GM18508 (cell line): Measurements from ENCODE around the gene ZNF132.
"Not testable (repeated sequence)": the region's sequence is repeated elsewhere in the genome, so short reads cannot be mapped to it uniquely, and the experiment has no call there.

Experiments used
- ATAC-seq: cut with Tn5 transposase; IDR thresholded peaks from one replicate; pipeline ENCODE4 v1.9.1; 2021; ENCODE audit warnings: moderate number of reproducible peaks; ENCODE audit not compliant: insufficient read depth, unreplicated experiment

ZNF132 gene

GRCh38 chr19:58439576-58440554 is at the start of gene ZNF132:
Gene ZNF132, minus strand, starts transcription at chr19:58440153. Its CDS starts 332 bp downstream, at chr19:58439821.
- peak; percentile 97 for ATAC-seq

- ATAC-seq = not testable (repeated sequence)
Measured at GRCh38 chr19:58484349-58484748, 44.4 kb upstream of the ZNF132 start.

- no peak for ATAC-seq
Measured at GRCh38 chr19:58483776-58484175, 43.8 kb upstream of the ZNF132 start.

- ATAC-seq = no peak
Measured at GRCh38 chr19:58482372-58482771, 42.4 kb upstream of the ZNF132 start.

GRCh38 chr19:58480831-58481230 is 40.9 kb upstream of the ZNF132 start:
- ATAC-seq = no peak

- ATAC-seq = no peak
Measured at GRCh38 chr19:58480481-58480830, 40.5 kb upstream of the ZNF132 start.

GRCh38 chr19:58479736-58480480 is 40.0 kb upstream of the ZNF132 start:
- no peak for ATAC-seq

GRCh38 chr19:58479303-58479702 is 39.4 kb upstream of the ZNF132 start:
- ATAC-seq = no peak

- no peak for ATAC-seq
Measured at GRCh38 chr19:58477871-58478270, 37.9 kb upstream of the ZNF132 start.

- no peak for ATAC-seq
Measured at GRCh38 chr19:58477130-58477529, 37.2 kb upstream of the ZNF132 start.

- no peak for ATAC-seq
Measured at GRCh38 chr19:58476498-58477015, 36.6 kb upstream of the ZNF132 start.

GRCh38 chr19:58475714-58476497 is 36.0 kb upstream of the ZNF132 start, which contains the start of gene ZNF446:
Gene ZNF446, plus strand, starts transcription at chr19:58476352. Its CDS starts 867 bp downstream, at chr19:58477219.
- peak; percentile 52 for ATAC-seq

- peak; percentile 4 for ATAC-seq
Measured at GRCh38 chr19:58474997-58475713, 35.2 kb upstream of the ZNF132 start.

GRCh38 chr19:58474291-58474996 is 34.5 kb upstream of the ZNF132 start:
- no peak for ATAC-seq

GRCh38 chr19:58473775-58474174 is 33.8 kb upstream of the ZNF132 start:
- no peak for ATAC-seq

GRCh38 chr19:58471736-58472135 is 31.8 kb upstream of the ZNF132 start:
- no peak for ATAC-seq

GRCh38 chr19:58470837-58471543 is 31.0 kb upstream of the ZNF132 start:
- ATAC-seq = not testable (repeated sequence)
